H9 (cell line): ENCODE results near the gene BRSK2. TPM values are rescaled to one million over a fixed set of nuclear protein-coding genes. Genes with fewer than 3 reads are reported as not detected.

ENCODE experiments used
- DNase-seq: peaks from one replicate; pipeline ENCODE4 v3.0.0-alpha.2; 2017
- H2AFZ ChIP-seq: one replicate; pipeline ENCODE4 v1.6.1; 2013; ENCODE audit warnings: mild to moderate bottlenecking, low read length, control low read depth, moderate library complexity
- H2AK5ac ChIP-seq: 2 replicates; pipeline ENCODE4 v1.6.1; 2013; ENCODE audit warnings: low read length, control low read depth, mixed read lengths; ENCODE audit not compliant: insufficient read length
- H2BK120ac ChIP-seq: one replicate; pipeline ENCODE4 v1.6.1; 2013; ENCODE audit warnings: low read depth, mild to moderate bottlenecking, low read length, control low read depth, inconsistent platforms; ENCODE audit not compliant: poor library complexity, severe bottlenecking
- H2BK12ac ChIP-seq: 2 replicates; pipeline ENCODE4 v1.6.1; 2013; ENCODE audit warnings: low read length, control low read depth, mixed read lengths, low read depth; ENCODE audit not compliant: insufficient read length
- H2BK15ac ChIP-seq: 2 replicates; pipeline ENCODE4 v1.6.1; 2013; ENCODE audit warnings: low read depth, low read length, control low read depth
- H2BK20ac ChIP-seq: one replicate; pipeline ENCODE4 v1.6.1; 2013; ENCODE audit warnings: low read depth, mild to moderate bottlenecking, low read length, control low read depth, inconsistent platforms; ENCODE audit not compliant: poor library complexity, severe bottlenecking
- H2BK5ac ChIP-seq: 2 replicates; pipeline ENCODE4 v1.6.1; 2013; ENCODE audit warnings: low read length, control low read depth, mixed read lengths; ENCODE audit not compliant: insufficient read length
- H3K14ac ChIP-seq: 2 replicates; pipeline ENCODE4 v1.6.1; 2013; ENCODE audit warnings: low read length, control low read depth; ENCODE audit not compliant: insufficient read depth
- H3K18ac ChIP-seq: 2 replicates; pipeline ENCODE4 v1.6.1; 2013; ENCODE audit warnings: low read depth, mild to moderate bottlenecking, mixed read lengths, low read length, control low read depth; ENCODE audit not compliant: insufficient read length
- H3K23ac ChIP-seq: 2 replicates; pipeline ENCODE4 v1.6.1; 2013; ENCODE audit warnings: low read length, control low read depth, mixed read lengths, low read depth; ENCODE audit not compliant: insufficient read length
- H3K23me2 ChIP-seq: 2 replicates; pipeline ENCODE4 v1.6.1; 2013; ENCODE audit warnings: low read depth, mild to moderate bottlenecking, mixed read lengths, low read length, control low read depth; ENCODE audit not compliant: insufficient read length, poor library complexity, severe bottlenecking
- H3K27ac ChIP-seq: 2 replicates; pipeline ENCODE4 v1.5.1; 2013; ENCODE audit warnings: low read length, control low read depth, mixed read lengths, low read depth; ENCODE audit not compliant: insufficient read length
- H3K27me3 ChIP-seq: 2 replicates; pipeline ENCODE4 v1.6.1; 2013; ENCODE audit warnings: low read length, control low read depth, inconsistent platforms; ENCODE audit not compliant: insufficient read depth
- H3K4ac ChIP-seq: 2 replicates; pipeline ENCODE4 v1.6.1; 2013; ENCODE audit warnings: low read depth, mild to moderate bottlenecking, control low read depth, inconsistent platforms, low read length, moderate library complexity
- H3K4me1 ChIP-seq: 2 replicates; pipeline ENCODE4 v1.6.1; 2013; ENCODE audit warnings: low read length, control low read depth, inconsistent platforms; ENCODE audit not compliant: insufficient read depth
- H3K4me2 ChIP-seq: 2 replicates; pipeline ENCODE4 v1.6.1; 2013; ENCODE audit warnings: low read length, control low read depth, mixed read lengths; ENCODE audit not compliant: insufficient read length, insufficient read depth
- H3K56ac ChIP-seq: 2 replicates; pipeline ENCODE4 v1.6.1; 2013; ENCODE audit warnings: low read depth, mild to moderate bottlenecking, mixed read lengths, low read length, control low read depth; ENCODE audit not compliant: insufficient read length
- H3K79me1 ChIP-seq: 2 replicates; pipeline ENCODE4 v1.6.1; 2013; ENCODE audit warnings: low read depth, mild to moderate bottlenecking, moderate library complexity, low read length, control low read depth, inconsistent platforms; ENCODE audit not compliant: insufficient read depth, poor library complexity, severe bottlenecking
- H3K79me2 ChIP-seq: 2 replicates; pipeline ENCODE4 v1.6.1; 2013; ENCODE audit warnings: low read length, control low read depth, inconsistent platforms; ENCODE audit not compliant: insufficient read depth
- H3K9ac ChIP-seq: 2 replicates; pipeline ENCODE4 v1.6.1; 2013; ENCODE audit warnings: low read length, control low read depth, mixed read lengths; ENCODE audit not compliant: insufficient read length; ENCODE audit errors: extremely low read depth
- H3K9me3 ChIP-seq: one replicate; pipeline ENCODE4 v1.6.1; 2013; ENCODE audit warnings: low read depth, low read length, inconsistent platforms; ENCODE audit not compliant: control insufficient read depth
- H3T11ph ChIP-seq: one replicate; pipeline ENCODE4 v1.6.1; 2013; ENCODE audit warnings: mild to moderate bottlenecking, low read length, control low read depth, inconsistent platforms
- H4K20me1 ChIP-seq: one replicate; pipeline ENCODE4 v1.6.1; 2013; ENCODE audit not compliant: control insufficient read depth, insufficient read length, insufficient read depth
- H4K5ac ChIP-seq: 2 replicates; pipeline ENCODE4 v1.6.1; 2013; ENCODE audit warnings: low read depth, mild to moderate bottlenecking, mixed read lengths, low read length, control low read depth; ENCODE audit not compliant: insufficient read length
- H4K8ac ChIP-seq: replicated peaks from 2 replicates; pipeline ENCODE4 v1.6.1; 2013; ENCODE audit warnings: low read length, control low read depth, mixed read lengths, low read depth; ENCODE audit not compliant: insufficient read length
- H4K91ac ChIP-seq: 2 replicates; pipeline ENCODE4 v1.6.1; 2013; ENCODE audit warnings: low read depth, mild to moderate bottlenecking, moderate library complexity, mixed read lengths, low read length, control low read depth; ENCODE audit not compliant: insufficient read length
- H3K27ac Mint-ChIP-seq, 3 experiments: 2 replicates in 2 of 3; 3 replicates in 1 of 3; pipeline ENCODE4 v1.8.0; 2020 to 2021; ENCODE audit warnings: mixed read lengths in 3 of 3, mild to moderate bottlenecking in 1 of 3, moderate library complexity in 1 of 3
- H3K27me3 Mint-ChIP-seq: 2 replicates; pipeline ENCODE4 v1.8.0; 2021; ENCODE audit warnings: low read depth, mild to moderate bottlenecking, moderate library complexity, mixed read lengths
- H3K36me3 Mint-ChIP-seq, 3 experiments: 2 replicates in 2 of 3; 3 replicates in 1 of 3; pipeline ENCODE4 v1.8.0; 2020 to 2021; ENCODE audit warnings: low read depth in 3 of 3, mixed read lengths in 3 of 3; ENCODE audit not compliant: insufficient read depth in 1 of 3
- H3K4me1 Mint-ChIP-seq, 2 experiments: 2 replicates each; pipeline ENCODE4 v1.8.0; 2020; ENCODE audit warnings: mixed read lengths in 2 of 2
- H3K4me3 Mint-ChIP-seq, 2 experiments: 2 replicates in 1 of 2; 3 replicates in 1 of 2; pipeline ENCODE4 v1.8.0; 2020 to 2021; ENCODE audit warnings: mild to moderate bottlenecking in 2 of 2, mixed read lengths in 2 of 2, moderate library complexity in 1 of 2
- H3K9me3 Mint-ChIP-seq, 2 experiments: 2 replicates in 1 of 2; 3 replicates in 1 of 2; pipeline ENCODE4 v1.8.0; 2020; ENCODE audit warnings: mild to moderate bottlenecking in 2 of 2, mixed read lengths in 2 of 2, moderate library complexity in 1 of 2
- WGBS: extraction: QIAGEN DNeasy Blood & Tissue Kit; methylation state at CpG from one replicate; pipeline ENCODE4 v1.1.7; 2013; ENCODE audit warnings: missing lambda C conversion rate, low lambda C conversion rate, mixed read lengths; ENCODE audit not compliant: insufficient read length; ENCODE audit errors: extremely low coverage; 5-methylcytosine and 5-hydroxymethylcytosine counted together
- total RNA-seq: library from RNA; stranded (reverse); gene quantifications from 2 replicates; pipeline ENCODE4 v1.2.1, GENCODE V29; 2021
- TF ChIP-seq, protein P1 (sequence below): fragments of 200-600 bp; sonication (generic); conservative IDR thresholded peaks from 3 replicates; pipeline ENCODE4 v1.8.0; 2021; ENCODE audit warnings: antibody characterized with exemption, mild to moderate bottlenecking

BRSK2 gene
- total RNA-seq, 1 experiment from 2014 or later: 28.4 TPM

DNA sequence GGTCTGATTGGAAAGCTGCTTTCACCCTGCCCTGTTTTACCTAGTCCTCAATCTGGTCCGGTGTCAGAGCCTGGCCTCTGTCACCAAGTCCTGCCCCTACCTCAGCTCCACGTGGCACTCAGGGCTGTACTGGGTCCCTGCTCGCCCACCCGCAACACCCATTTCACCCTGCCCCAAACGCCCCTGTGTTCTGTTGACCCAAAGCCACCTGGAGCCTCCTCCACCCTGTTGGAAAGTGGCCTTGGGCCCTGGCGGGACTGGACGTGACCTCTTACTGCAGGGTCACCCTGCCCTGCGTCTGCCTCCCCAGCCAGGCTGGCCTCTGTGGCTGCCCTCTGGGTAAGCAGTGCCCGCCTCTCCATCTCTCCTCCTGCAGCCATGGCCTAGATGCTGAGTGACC lies 21.5 kb upstream of the BRSK2 start:
- no peak overlapping the region for H2BK15ac ChIP-seq
- no peak overlapping the region for H2AFZ ChIP-seq
- H3K14ac ChIP-seq: no peak overlapping the region; the same call in 1 of the 2 replicates
- no peaks in the 10 kb centered on the region for H3K79me2 ChIP-seq
- no peak overlapping the region for H4K91ac ChIP-seq
- no peak for DNase-seq
- H3K4me2 ChIP-seq: no peak overlapping the region
- H2BK5ac ChIP-seq: no peak overlapping the region
- no peaks in the 10 kb centered on the region for H3K4me1 ChIP-seq
- Mint-ChIP-seq H3K27ac (no peak overlapping the region), H3K4me3 (no peak overlapping the region), H3K36me3 (peaks cover 2 to 5% (median 4%) of the 10 kb centered on the region in 3 experiments; a peak in 5 of 7 replicates), H3K4me1 (no peaks in the 10 kb centered on the region), H3K27me3 (peaks cover 42% of the 10 kb centered on the region), H3K9me3 (peaks cover 40 to 44% of the 10 kb centered on the region in 2 experiments)
- H3K23ac ChIP-seq: no peak overlapping the region
- H4K20me1 ChIP-seq: no peaks in the 10 kb centered on the region
- peaks cover 13% of the 10 kb centered on the region for H3K9me3 ChIP-seq
- H4K8ac ChIP-seq: no peak overlapping the region
- H2BK20ac ChIP-seq: no peak overlapping the region
- no peak overlapping the region for H3K18ac ChIP-seq
- H2BK12ac ChIP-seq: no peak overlapping the region
- no peak overlapping the region for H2BK120ac ChIP-seq
- no CpG with 5 or more reads among the region's 9 CpGs for WGBS
- no peak overlapping the region for H4K5ac ChIP-seq
- no peaks in the 10 kb centered on the region for H3K27me3 ChIP-seq
- H3K56ac ChIP-seq: no peak overlapping the region
- peaks cover 2% of the 10 kb centered on the region for H3K23me2 ChIP-seq
- no peak overlapping the region for H3K4ac ChIP-seq
- no peak overlapping the region for H3K27ac ChIP-seq
- H2AK5ac ChIP-seq: no peak overlapping the region
- no peak overlapping the region for H3T11ph ChIP-seq
- H3K9ac ChIP-seq: no peak overlapping the region
- H3K79me1 ChIP-seq: no peaks in the 10 kb centered on the region
- TF ChIP-seq, protein P1, sequence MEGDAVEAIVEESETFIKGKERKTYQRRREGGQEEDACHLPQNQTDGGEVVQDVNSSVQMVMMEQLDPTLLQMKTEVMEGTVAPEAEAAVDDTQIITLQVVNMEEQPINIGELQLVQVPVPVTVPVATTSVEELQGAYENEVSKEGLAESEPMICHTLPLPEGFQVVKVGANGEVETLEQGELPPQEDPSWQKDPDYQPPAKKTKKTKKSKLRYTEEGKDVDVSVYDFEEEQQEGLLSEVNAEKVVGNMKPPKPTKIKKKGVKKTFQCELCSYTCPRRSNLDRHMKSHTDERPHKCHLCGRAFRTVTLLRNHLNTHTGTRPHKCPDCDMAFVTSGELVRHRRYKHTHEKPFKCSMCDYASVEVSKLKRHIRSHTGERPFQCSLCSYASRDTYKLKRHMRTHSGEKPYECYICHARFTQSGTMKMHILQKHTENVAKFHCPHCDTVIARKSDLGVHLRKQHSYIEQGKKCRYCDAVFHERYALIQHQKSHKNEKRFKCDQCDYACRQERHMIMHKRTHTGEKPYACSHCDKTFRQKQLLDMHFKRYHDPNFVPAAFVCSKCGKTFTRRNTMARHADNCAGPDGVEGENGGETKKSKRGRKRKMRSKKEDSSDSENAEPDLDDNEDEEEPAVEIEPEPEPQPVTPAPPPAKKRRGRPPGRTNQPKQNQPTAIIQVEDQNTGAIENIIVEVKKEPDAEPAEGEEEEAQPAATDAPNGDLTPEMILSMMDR: no peak
